Activated T-cell treated with anti-CD3 and anti-CD28 coated beads for 24 hours (primary cell): ENCODE results near the gene MAN1A1.

Source experiments
- DNase-seq: peaks from one replicate; pipeline ENCODE4 v3.0.0-alpha.2; 2020; ENCODE audit warnings: low read depth

Gene MAN1A1

GRCh38 chr6:119233312-119233984, 116.1 kb downstream of the MAN1A1 start:
- DNase-seq, result no peak

- no peak for DNase-seq
Measured at GRCh38 chr6:119231394-119231793, 118.2 kb downstream of the MAN1A1 start.

GRCh38 chr6:119230160-119230559, 119.4 kb downstream of the MAN1A1 start:
- no peak for DNase-seq

GRCh38 chr6:119227377-119227776, 122.2 kb downstream of the MAN1A1 start:
- DNase-seq, result no peak

- DNase-seq, result no peak
Measured at GRCh38 chr6:119226089-119226488, 123.5 kb downstream of the MAN1A1 start.

- DNase-seq, result no peak
Measured at GRCh38 chr6:119224095-119224701, 125.4 kb downstream of the MAN1A1 start.

DNA sequence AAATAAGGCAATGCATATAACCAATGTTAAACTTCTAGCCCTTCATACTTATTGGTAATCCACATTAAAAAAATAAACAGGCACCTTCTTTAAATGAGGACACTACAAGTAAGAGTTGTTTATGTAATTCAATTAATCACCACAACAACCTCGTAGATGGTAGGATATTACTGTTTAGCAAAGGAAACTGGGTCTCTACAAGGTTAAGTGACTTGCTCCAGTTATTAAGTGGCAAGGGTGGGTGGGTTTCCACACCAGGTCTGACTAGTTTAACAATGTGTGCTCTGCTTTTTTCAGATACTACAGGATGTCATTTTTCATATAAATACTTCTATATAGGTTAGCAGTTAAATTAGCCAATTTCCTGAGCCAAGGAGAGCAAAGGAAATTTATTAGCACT, 129.1 kb downstream of the MAN1A1 start:
- no peak for DNase-seq

DNA sequence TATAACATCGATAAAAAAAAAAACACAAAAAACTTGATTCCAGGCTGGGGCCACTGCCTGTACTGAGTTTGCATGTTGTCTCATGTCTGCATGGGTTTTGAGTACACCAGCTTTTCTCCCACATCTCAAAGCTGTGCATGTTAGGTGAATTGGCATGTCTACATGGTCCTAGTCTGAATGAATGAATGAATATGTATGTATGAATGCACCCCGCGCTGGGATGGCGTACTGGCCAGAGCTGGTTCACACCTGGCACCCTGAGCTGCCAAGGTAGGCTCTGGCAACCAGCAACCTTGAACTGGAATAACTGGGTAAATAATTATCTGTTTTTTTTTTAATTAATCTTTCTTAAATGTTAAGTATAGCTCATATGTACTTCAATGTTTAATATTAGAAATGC, 131.0 kb downstream of the MAN1A1 start:
- DNase-seq, result no peak

DNA sequence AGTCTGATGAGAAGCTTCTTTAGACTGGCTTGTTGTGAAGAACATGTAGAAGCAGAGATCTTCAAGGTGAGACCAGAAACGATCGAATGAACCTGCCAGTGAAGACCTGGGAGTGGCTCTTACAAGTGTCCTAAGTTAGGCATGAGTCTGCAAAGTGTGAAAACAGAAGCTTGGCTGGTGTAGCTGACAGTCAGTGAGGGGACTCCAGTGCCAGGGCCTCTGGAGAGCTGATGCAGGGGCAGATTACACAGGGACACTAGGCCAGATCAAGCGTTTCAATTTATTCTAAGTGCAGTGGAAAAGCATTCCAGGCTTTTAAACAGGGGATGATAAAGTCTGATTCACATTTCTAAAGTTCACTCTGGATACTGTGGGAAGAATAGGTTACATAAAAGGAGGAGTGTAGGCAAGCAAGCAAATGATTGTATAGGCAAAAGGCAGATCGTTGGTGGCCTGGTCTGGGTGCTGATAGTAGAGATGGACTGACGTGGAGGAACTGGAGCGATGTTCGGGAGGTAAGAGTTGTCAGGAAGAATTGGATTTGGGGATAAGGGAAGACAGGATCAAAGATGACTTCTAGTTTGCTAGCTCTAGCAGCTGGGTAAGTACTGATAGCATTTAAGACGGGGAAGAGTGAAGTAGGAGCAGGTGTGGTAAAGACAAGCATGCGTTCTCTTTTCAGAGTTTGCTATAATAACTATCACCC, 133.5 kb downstream of the MAN1A1 start:
- DNase-seq, result no peak

- no peak for DNase-seq
Measured at GRCh38 chr6:119215309-119215708, 134.3 kb downstream of the MAN1A1 start.

GRCh38 chr6:119210596-119210995, 139.0 kb downstream of the MAN1A1 start:
- no peak for DNase-seq

GRCh38 chr6:119209452-119210205, 139.9 kb downstream of the MAN1A1 start:
- no peak for DNase-seq

DNA sequence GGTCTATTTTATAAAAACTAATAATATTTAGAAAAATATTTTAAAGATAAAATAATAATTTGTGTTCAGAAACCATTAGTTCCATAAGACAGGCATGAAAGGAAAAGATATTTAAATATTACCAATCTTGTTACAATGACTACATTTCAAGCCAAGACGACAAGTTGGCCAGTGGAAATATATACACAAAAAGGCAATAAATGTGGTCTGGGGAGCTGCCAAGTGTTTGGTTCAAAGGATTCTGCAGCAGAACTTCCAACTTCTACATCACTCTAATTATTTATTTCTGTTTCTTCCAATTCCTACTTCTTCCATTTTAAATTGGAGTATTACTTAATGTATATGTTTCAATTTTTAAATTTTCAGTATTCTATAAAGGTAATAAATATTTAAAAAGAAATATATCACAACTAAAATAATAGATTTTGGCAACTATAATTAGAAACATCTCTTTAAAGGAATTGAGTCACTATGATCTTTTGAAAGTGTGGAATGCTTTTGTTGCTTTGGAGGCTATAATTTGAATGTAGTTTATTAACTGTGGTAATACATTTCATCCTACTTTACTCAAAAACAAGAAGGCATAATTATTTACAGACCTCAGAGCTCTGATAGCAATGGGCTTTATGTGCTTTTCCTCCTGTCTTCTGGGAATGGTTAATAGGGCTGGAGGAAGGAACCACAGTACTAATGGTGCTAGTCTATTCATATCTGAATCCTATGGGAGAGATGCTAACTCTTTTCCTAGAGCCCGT, 141.4 kb downstream of the MAN1A1 start:
- DNase-seq, result no peak

- DNase-seq, result no peak
Measured at GRCh38 chr6:119207327-119207726, 142.2 kb downstream of the MAN1A1 start.

DNA sequence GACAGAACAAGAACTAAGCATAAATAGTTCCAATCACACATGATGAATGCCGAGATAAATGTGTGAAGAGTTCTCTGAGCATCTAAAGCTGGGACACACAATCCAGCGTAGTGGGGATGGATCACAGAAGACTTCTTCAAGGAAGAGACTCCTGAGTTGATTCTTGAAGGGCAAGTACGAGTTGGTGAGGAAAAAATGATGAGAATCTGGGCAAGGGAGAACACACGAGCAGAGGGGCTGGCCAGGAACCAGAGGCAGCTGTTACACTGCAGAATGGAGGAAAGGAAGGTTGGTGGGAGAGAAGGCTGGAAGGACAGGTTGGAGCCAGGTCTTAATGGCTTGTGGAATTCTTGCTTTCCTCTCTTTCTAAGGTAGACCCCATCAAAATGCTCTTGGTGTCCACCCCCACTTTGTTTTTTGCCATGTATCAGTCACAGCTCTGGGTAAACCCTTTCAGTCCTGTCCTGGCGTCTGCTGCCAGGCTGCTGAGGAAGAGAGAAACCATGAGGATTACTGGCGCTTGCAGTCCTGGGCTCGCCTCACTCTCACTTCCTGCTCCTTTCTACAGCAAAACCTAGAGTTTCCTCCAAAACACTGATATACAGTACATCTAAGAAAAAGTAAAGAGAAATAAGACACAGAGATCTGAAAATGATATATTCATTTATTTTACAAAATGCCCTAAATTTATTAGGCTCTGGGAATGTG, 143.5 kb downstream of the MAN1A1 start:
- DNase-seq, result no peak

DNA sequence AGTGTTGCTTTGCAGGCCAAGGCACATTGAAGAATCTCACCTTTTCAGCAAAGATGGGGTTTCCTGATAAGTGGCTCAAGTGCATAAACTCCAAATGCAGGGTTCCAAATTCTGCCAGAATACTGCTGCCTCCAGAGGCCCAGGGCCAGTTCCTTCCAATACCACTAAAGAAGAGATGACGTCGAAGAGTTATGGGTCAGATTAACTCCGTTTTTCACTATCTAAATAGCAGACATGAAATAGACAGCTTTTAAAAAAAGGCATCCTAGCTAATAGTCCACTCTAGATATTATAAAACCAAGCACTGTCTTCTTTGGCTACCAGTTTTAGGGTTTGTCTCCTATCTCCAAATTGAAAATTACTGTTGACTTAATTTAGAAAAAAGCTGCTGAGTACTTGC, 144.8 kb downstream of the MAN1A1 start:
- DNase-seq, result no peak

- DNase-seq, result no peak
Measured at GRCh38 chr6:119201480-119201879, 148.1 kb downstream of the MAN1A1 start.

DNA sequence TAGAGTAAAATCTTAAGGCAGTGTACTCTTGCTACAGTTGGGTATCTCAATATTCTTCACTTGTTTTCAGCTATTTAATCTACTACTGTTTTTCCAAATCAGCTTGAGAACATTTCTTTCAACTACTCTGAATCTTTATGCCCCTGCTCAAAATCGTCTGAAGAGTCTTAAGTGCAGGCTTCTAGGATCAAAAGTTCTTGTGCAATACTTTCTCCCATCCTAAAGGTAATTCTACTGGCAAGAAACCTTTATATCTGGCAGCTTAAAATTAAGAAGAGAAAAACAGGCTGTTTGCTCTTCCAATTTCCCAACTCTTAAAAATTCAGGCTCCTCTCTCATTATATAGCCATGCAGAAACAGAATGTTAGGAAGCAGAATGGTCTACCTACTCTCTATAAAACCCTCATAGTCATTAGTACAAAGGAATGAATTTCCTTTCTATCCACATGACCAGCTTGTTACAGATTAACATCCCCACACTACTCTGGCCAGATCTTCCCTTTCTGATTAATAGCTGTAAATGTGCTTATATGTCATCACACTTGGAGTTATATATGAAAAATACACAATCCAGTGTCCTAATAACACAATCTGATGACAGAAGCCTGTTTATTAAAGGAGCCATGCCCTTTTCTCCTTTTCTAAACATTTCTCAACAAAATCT, 148.9 kb downstream of the MAN1A1 start:
- no peak for DNase-seq

- DNase-seq, result no peak
Measured at GRCh38 chr6:119197271-119197670, 152.3 kb downstream of the MAN1A1 start.

- no peak for DNase-seq
Measured at GRCh38 chr6:119196715-119197114, 152.8 kb downstream of the MAN1A1 start.

DNA sequence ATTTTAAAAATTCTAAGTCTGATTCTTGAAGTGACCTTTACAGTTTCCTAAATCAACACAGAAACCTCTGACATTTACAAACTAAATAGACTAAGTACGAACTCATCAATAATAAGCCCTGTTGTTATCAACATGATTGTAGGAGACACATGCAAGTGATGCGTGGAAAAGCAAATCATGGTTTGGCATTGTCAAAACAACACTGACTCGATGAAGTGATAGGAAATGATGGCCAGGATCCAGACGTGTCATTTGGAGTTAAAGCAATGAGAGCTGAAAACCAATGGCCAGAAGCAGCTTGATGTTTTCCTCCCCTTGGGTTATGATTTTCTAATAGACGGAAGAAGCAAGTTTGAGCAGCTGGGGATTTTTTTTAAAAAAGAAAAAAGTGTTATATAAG, 153.7 kb downstream of the MAN1A1 start:
- DNase-seq, result no peak
